H1 (cell line): Measurements from ENCODE around the gene PTPN18. TPM values are rescaled to one million over a fixed set of nuclear protein-coding genes. Genes with fewer than 3 reads are reported as not detected.

Source experiments
- CTCF ChIA-PET: fragments of 300-600 bp; sonication (Branson Sonifier 250); formaldehyde crosslinking; loops from one replicate; lab custom pipeline; 2021; ENCODE audit not compliant: partially characterized antibody; lab: Charles Lee
- POLR2A ChIA-PET: fragments of 300-600 bp; sonication (Branson Sonifier 250); formaldehyde crosslinking; loops from one replicate; lab custom pipeline; 2021; ENCODE audit warnings: inconsistent platforms; ENCODE audit not compliant: partially characterized antibody; lab: Charles Lee
- DNase-seq, 2 experiments: peaks; one replicate each; pipeline versions ENCODE4 v3.0.0 to v3.0.0-alpha.2; 2010 to 2022; ENCODE audit warnings: low spot score in 2 of 2, low read depth in 1 of 2, mixed read lengths in 1 of 2
- FAIRE-seq: peaks from 2 replicates; lab custom pipeline; 2011; peaks lifted over from hg19 to GRCh38; lab: Jason Lieb, UNC
- H2AFZ ChIP-seq: 2 replicates; pipeline ENCODE4 v1.8.1; 2012; ENCODE audit warnings: low read length, inconsistent platforms
- H2AK5ac ChIP-seq: 2 replicates; pipeline ENCODE4 v1.6.1; 2013; ENCODE audit warnings: low read depth, low read length
- H2BK120ac ChIP-seq: replicated peaks from 2 replicates; pipeline ENCODE3; 2013; ENCODE audit warnings: low read depth, low read length, inconsistent platforms
- H2BK12ac ChIP-seq: 2 replicates; pipeline ENCODE4 v1.6.1; 2013; ENCODE audit warnings: low read depth, low read length
- H2BK15ac ChIP-seq: 2 replicates; pipeline ENCODE4 v1.6.1; 2013; ENCODE audit warnings: low read length
- H2BK20ac ChIP-seq: 2 replicates; pipeline ENCODE4 v1.6.1; 2013; ENCODE audit warnings: low read length
- H2BK5ac ChIP-seq: 2 replicates; pipeline ENCODE4 v1.6.1; 2013; ENCODE audit warnings: low read depth, low read length
- H3K14ac ChIP-seq: 2 replicates; pipeline ENCODE4 v1.6.1; 2013; ENCODE audit warnings: inconsistent platforms; ENCODE audit not compliant: insufficient read length
- H3K18ac ChIP-seq: 2 replicates; pipeline ENCODE4 v1.6.1; 2013; ENCODE audit warnings: low read length; ENCODE audit errors: extremely low read depth
- H3K23ac ChIP-seq: 2 replicates; pipeline ENCODE4 v1.6.1; 2013; ENCODE audit warnings: inconsistent platforms; ENCODE audit not compliant: insufficient read length
- H3K23me2 ChIP-seq: 2 replicates; pipeline ENCODE4 v1.6.1; 2013; ENCODE audit warnings: low read depth, low read length
- H3K27ac ChIP-seq: 2 replicates; pipeline ENCODE4 v1.6.1; 2011; ENCODE audit warnings: low read depth, low read length, inconsistent platforms
- H3K27me3 ChIP-seq, 4 experiments: replicated peaks in 1 of 4; 1 replicate in 1 of 4; 2 replicates in 3 of 4; pipeline versions ENCODE4 v1.6.1 to v1.8.1; 2011 to 2013; ENCODE audit warnings: low read length in 3 of 4, mild to moderate bottlenecking in 3 of 4, inconsistent platforms in 2 of 4, mixed read lengths in 2 of 4, moderate library complexity in 1 of 4; ENCODE audit not compliant: control insufficient read depth in 3 of 4, insufficient read depth in 3 of 4; ENCODE audit errors: extremely low read depth in 1 of 4
- H3K36me3 ChIP-seq, 4 experiments: 2 replicates each; pipeline versions ENCODE4 v1.6.1 to v1.8.1; 2011 to 2013; ENCODE audit warnings: mild to moderate bottlenecking in 4 of 4, low read length in 3 of 4, moderate library complexity in 2 of 4, control low read depth in 1 of 4, inconsistent platforms in 1 of 4; ENCODE audit not compliant: insufficient read depth in 4 of 4, control insufficient read depth in 2 of 4
- H3K4ac ChIP-seq: replicated peaks from 2 replicates; pipeline ENCODE3; 2013; ENCODE audit warnings: low read length, low read depth, mixed read lengths, inconsistent platforms; ENCODE audit not compliant: insufficient read length
- H3K4me1 ChIP-seq, 4 experiments: replicated peaks in 1 of 4; 1 replicate in 1 of 4; 2 replicates in 3 of 4; pipeline versions ENCODE4 v1.6.1 to v1.8.1; 2011 to 2013; ENCODE audit warnings: low read length in 3 of 4, inconsistent platforms in 2 of 4, mixed read lengths in 1 of 4; ENCODE audit not compliant: insufficient read depth in 4 of 4, control insufficient read depth in 3 of 4
- H3K4me2 ChIP-seq, 2 experiments: 2 replicates each; pipeline versions ENCODE4 v1.6.1 to v1.8.1; 2011 to 2013; ENCODE audit warnings: low read depth in 2 of 2, low read length in 2 of 2, control low read depth in 1 of 2, inconsistent platforms in 1 of 2, mild to moderate bottlenecking in 1 of 2; ENCODE audit not compliant: insufficient read depth in 1 of 2
- H3K4me3 ChIP-seq, 4 experiments: fragments of 200-600, 300-600 bp in 1 of 4; sonication (generic), shearing (Covaris generic), sonication (Bioruptor Twin) in 1 of 4; 2 replicates each; pipeline versions ENCODE4 v1.5.1 to v1.8.1; 2011 to 2016; ENCODE audit warnings: low read length in 4 of 4, low read depth in 3 of 4, control low read depth in 2 of 4, inconsistent platforms in 2 of 4, mild to moderate bottlenecking in 2 of 4, mixed read lengths in 1 of 4, moderate library complexity in 1 of 4; ENCODE audit not compliant: insufficient read depth in 2 of 4; ENCODE audit errors: extremely low read depth in 1 of 4
- H3K56ac ChIP-seq: replicated peaks from 2 replicates; pipeline ENCODE3; 2013; ENCODE audit warnings: low read depth, mild to moderate bottlenecking, mixed read lengths, low read length, inconsistent platforms; ENCODE audit not compliant: insufficient read length
- H3K79me1 ChIP-seq: 2 replicates; pipeline ENCODE4 v1.6.1; 2013; ENCODE audit warnings: low read depth, low read length, control low read depth
- H3K79me2 ChIP-seq, 2 experiments: 2 replicates each; pipeline versions ENCODE4 v1.6.1 to v1.8.1; 2012 to 2013; ENCODE audit warnings: low read length in 2 of 2, mild to moderate bottlenecking in 2 of 2, inconsistent platforms in 1 of 2; ENCODE audit not compliant: insufficient read depth in 2 of 2, control insufficient read depth in 1 of 2
- H3K9ac ChIP-seq, 4 experiments: replicated peaks in 1 of 4; 1 replicate in 1 of 4; 2 replicates in 3 of 4; pipeline versions ENCODE4 v1.6.1 to v1.8.1; 2011 to 2013; ENCODE audit warnings: low read depth in 3 of 4, low read length in 3 of 4, control low read depth in 2 of 4, mild to moderate bottlenecking in 2 of 4, moderate library complexity in 2 of 4, inconsistent platforms in 1 of 4; ENCODE audit errors: extremely low read depth in 1 of 4
- H3K9me3 ChIP-seq, 2 experiments: 2 replicates each; pipeline versions ENCODE4 v1.6.1 to v1.8.1; 2012 to 2013; ENCODE audit warnings: mild to moderate bottlenecking in 2 of 2, moderate library complexity in 2 of 2, control low read depth in 1 of 2, inconsistent platforms in 1 of 2, low read depth in 1 of 2, low read length in 1 of 2, mixed read lengths in 1 of 2; ENCODE audit not compliant: insufficient read depth in 2 of 2
- H4K20me1 ChIP-seq, 2 experiments: replicated peaks in 1 of 2; 2 replicates each; pipeline versions ENCODE3 to v1.8.1; 2011 to 2013; ENCODE audit warnings: inconsistent platforms in 2 of 2, low read length in 2 of 2, mild to moderate bottlenecking in 1 of 2; ENCODE audit not compliant: insufficient read depth in 2 of 2, control insufficient read depth in 1 of 2
- H4K5ac ChIP-seq: 2 replicates; pipeline ENCODE4 v1.6.1; 2013; ENCODE audit warnings: low read length, low read depth, mixed read lengths, inconsistent platforms; ENCODE audit not compliant: insufficient read length
- H4K8ac ChIP-seq: 2 replicates; pipeline ENCODE4 v1.8.0; 2013; ENCODE audit warnings: mild to moderate bottlenecking, moderate library complexity, low read length, inconsistent platforms; ENCODE audit not compliant: insufficient read depth; ENCODE audit errors: extremely low read depth
- H4K91ac ChIP-seq: replicated peaks from 2 replicates; pipeline ENCODE3; 2013; ENCODE audit warnings: low read length, mixed read lengths, inconsistent platforms; ENCODE audit not compliant: insufficient read length
- ASH2L ChIP-seq: fragments of 200-600, 300-600 bp; sonication (generic); IDR thresholded peaks from one replicate; pipeline ENCODE4 v1.7.1; 2017; ENCODE audit warnings: low read length
- CHD1 ChIP-seq: IDR thresholded peaks from 2 replicates; pipeline ENCODE4 v1.6.1; 2012; ENCODE audit warnings: low read depth, low read length, improper control_type of control experiment
- CHD2 ChIP-seq: IDR thresholded peaks from 2 replicates; pipeline ENCODE4 v1.6.1; 2012; ENCODE audit warnings: low read length, improper control_type of control experiment
- EP300 ChIP-seq, 2 experiments: IDR thresholded peaks; 1 replicate in 1 of 2; 2 replicates in 1 of 2; pipeline ENCODE4 v1.6.1; 2011 to 2012; ENCODE audit warnings: low read depth in 2 of 2, low read length in 2 of 2, mild to moderate bottlenecking in 2 of 2, borderline replicate concordance in 1 of 2, inconsistent platforms in 1 of 2, moderate library complexity in 1 of 2
- JUN ChIP-seq: IDR thresholded peaks from 2 replicates; pipeline ENCODE4 v1.6.1; 2011; ENCODE audit warnings: low read depth, mild to moderate bottlenecking, improper control_type of control experiment, low read length
- NRF1 ChIP-seq: IDR thresholded peaks from 2 replicates; pipeline ENCODE4 v1.6.1; 2011; ENCODE audit warnings: mild to moderate bottlenecking, low read depth, low read length, improper control_type of control experiment
- RFX5 ChIP-seq: IDR thresholded peaks from 2 replicates; pipeline ENCODE4 v1.6.1; 2011; ENCODE audit warnings: low read depth, low read length, improper control_type of control experiment, borderline replicate concordance
- SRF ChIP-seq: IDR thresholded peaks from 2 replicates; pipeline ENCODE4 v1.6.1; 2011; ENCODE audit warnings: mild to moderate bottlenecking, low read depth, low read length, moderate library complexity
- TBP ChIP-seq: IDR thresholded peaks from 2 replicates; pipeline ENCODE4 v1.6.1; 2011; ENCODE audit warnings: low read depth, low read length, improper control_type of control experiment
- ZNF274 ChIP-seq: IDR thresholded peaks from 2 replicates; pipeline ENCODE4 v1.7.0; 2012; ENCODE audit warnings: low read length, borderline replicate concordance; ENCODE audit errors: extremely low read depth
- WGBS, 2 experiments: shearing (Covaris generic) in 1 of 2; methylation state at CpG; one replicate each; pipeline versions ENCODE4 v1.1.6 to v1.1.7; 2013 to 2015; ENCODE audit warnings: low lambda C conversion rate in 2 of 2, mixed read lengths in 2 of 2, inconsistent platforms in 1 of 2, low coverage in 1 of 2, missing lambda C conversion rate in 1 of 2; ENCODE audit not compliant: insufficient replicate concordance in 2 of 2, insufficient coverage in 1 of 2, insufficient read length in 1 of 2; ENCODE audit errors: extremely low coverage in 1 of 2, missing lambda C conversion rate in 1 of 2; 5-methylcytosine and 5-hydroxymethylcytosine counted together
- polyA plus RNA-seq, 7 experiments: library from polyadenylated mRNA; depleted of rRNA in 3 of 7; stranded (reverse) in 5 of 7; unstranded in 2 of 7; fragments of >200 nt in 5 of 7; fragments of 200-250 nt in 2 of 7; gene quantifications; 1 replicate in 5 of 7; 2 replicates in 1 of 7; 4 replicates in 1 of 7; pipeline versions ENCODE4 v1.2.1 to v1.2.3, GENCODE V29; 2011 to 2013; ENCODE audit warnings: missing spikeins in 2 of 7, mixed read lengths in 2 of 7
- total RNA-seq: library from RNA; stranded (reverse); fragmentation: NEBNext Ultra II Directional; extraction: Animal tissue kit (Norgen Biotek cat#: 25700); gene quantifications from 2 replicates; pipeline ENCODE4 v1.2.1, GENCODE V29; 2021
- TF ChIP-seq, protein P1 (sequence below): IDR thresholded peaks from 2 replicates; pipeline ENCODE4 v1.6.1; 2011; ENCODE audit warnings: low read depth, mild to moderate bottlenecking, low read length; ENCODE audit not compliant: insufficient read depth

PTPN18 gene
- total and polyA plus RNA-seq, 2 of the 8 experiments (the other 6 are each of a cell fraction or from before 2014, with no cell fraction given): 13.2 to 14.7 TPM

DNA sequence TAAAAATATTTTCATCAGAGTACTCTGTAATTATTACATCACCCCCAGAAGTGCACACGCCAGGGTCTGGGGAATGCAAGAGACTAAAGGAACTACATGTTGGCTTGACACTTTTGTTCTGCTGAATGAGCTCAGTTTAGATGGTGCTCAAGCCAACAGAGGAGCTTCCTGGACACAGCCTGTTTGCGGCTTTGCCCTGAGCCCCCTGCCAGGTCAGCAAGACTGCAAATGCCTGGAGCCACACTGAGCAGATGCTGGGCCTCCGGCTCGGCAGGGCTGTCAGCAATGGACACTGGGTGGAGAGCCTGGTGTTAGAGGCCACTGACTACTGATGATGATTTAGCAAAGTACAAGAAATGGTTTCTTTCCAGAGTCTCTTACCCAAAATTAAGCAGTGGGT is 31.9 kb downstream of the PTPN18 start:
- Histone ChIP-seq H3K23ac (no peak overlapping the region), H3K79me2 (no peaks in the 10 kb centered on the region), H2BK5ac (no peak overlapping the region), H4K20me1 (peaks cover 0 to 3% of the 10 kb centered on the region in 2 experiments), H3K9me3 (no peaks in the 10 kb centered on the region), H3K4me1 (peaks cover 0 to 10% (median 3%) of the 10 kb centered on the region in 4 experiments; a peak in 5 of 7 replicates), H2BK120ac (no peak overlapping the region), H3K27ac (no peak overlapping the region), H3K56ac (no peak overlapping the region), H3K23me2 (peaks cover 6% of the 10 kb centered on the region; the same call in 1 of the 2 replicates), H2AK5ac (no peak overlapping the region), H3K4me3 (no peak overlapping the region), H3K27me3 (peaks cover 0 to 14% (median 8%) of the 10 kb centered on the region in 4 experiments; a peak in 4 of 7 replicates), H3K18ac (no peak overlapping the region), H3K14ac (no peak overlapping the region), H3K79me1 (no peaks in the 10 kb centered on the region), H2AFZ (no peak overlapping the region), H4K8ac (no peak overlapping the region; the same call in 1 of the 2 replicates), H3K9ac (no peak overlapping the region), H4K91ac (no peak overlapping the region), H3K36me3 (no peaks in the 10 kb centered on the region), H2BK12ac (no peak overlapping the region), H2BK20ac (no peak overlapping the region), H4K5ac (no peak overlapping the region), H3K4ac (no peak overlapping the region), H3K4me2 (no peak overlapping the region), H2BK15ac (no peak overlapping the region)
- FAIRE-seq: no peak
- 80% methylated on average over 4 of the region's 4 CpGs; no CpG with 5 or more reads in 1 of the 2 experiments for WGBS, 2 experiments
- TF ChIP-seq JUN: no peak
- TF ChIP-seq RFX5: no peak
- no peak for TF ChIP-seq ZNF274
- no peak for TF ChIP-seq CHD1
- no peak for TF ChIP-seq EP300 (IDR thresholded peaks at IDR 0.05; ENCODE audit: borderline replicate concordance in 1 of 2, low read depth in 2 of 2, low read length in 2 of 2)
- TF ChIP-seq NRF1: no peak
- TF ChIP-seq TBP: no peak
- TF ChIP-seq SRF: no peak
- no peak for TF ChIP-seq ASH2L
- TF ChIP-seq CHD2: no peak
- TF ChIP-seq, protein P1, sequence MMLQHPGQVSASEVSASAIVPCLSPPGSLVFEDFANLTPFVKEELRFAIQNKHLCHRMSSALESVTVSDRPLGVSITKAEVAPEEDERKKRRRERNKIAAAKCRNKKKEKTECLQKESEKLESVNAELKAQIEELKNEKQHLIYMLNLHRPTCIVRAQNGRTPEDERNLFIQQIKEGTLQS: no peak
- no peak for DNase-seq
- POLR2A ChIA-PET: interaction anchor here (1.9 kb wide), 1 partner anchor 15 kb away, joined by 4 read pairs; no protein-coding TSS in a partner anchor
- CTCF ChIA-PET: interaction anchor here (0.6 to 5.2 kb wide), 4 partner anchors 10 to 46 kb away, joined by 3 to 34 read pairs (median 15); a partner anchor contains a TSS
